ENCODE measurements around the gene CSF1R. TPM values are rescaled to one million over a fixed set of nuclear protein-coding genes. Genes with fewer than 3 reads are reported as not detected.

CSF1R gene
- total RNA-seq, 2 donors from 2014 or later, result not detected

DNA sequence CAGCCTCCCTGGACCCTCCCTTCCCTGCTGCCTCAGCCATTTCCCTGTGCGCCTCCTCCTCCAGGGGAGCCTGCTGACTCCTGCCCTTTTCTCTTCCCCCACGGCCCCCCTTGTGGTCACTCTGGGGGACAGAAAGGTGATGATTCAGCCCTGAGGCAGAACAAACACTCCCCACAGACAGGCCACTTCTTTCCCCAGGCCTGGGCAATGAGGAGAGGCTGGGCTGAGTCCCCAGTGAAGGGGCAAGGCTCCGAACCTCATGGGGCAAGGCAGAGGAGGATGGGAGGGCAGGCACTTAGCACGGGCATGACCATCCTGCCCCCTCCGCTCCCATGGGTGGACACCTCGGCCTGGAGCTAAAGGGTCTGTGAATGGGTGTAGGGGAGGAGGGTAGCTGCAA, 21.0 kb downstream of the CSF1R start:
- WGBS, 2 experiments (ENCODE audit: insufficient coverage in 1 of 2, insufficient read length in 1 of 2), result 82% methylated on average over 6 of the region's 6 CpGs; no CpG with 5 or more reads in 1 of the 2 experiments
- Histone ChIP-seq H3K4me1 (ENCODE audit: control insufficient read depth, insufficient read depth, low read length) (no peaks in the 10 kb centered on the region), H3K27me3 (ENCODE audit: control insufficient read depth, insufficient read depth, low read length, poor library complexity, severe bottlenecking) (no peaks in the 10 kb centered on the region), H3K4me3 (ENCODE audit: low read length) (no peak overlapping the region), H3K36me3 (ENCODE audit: control insufficient read depth, insufficient read depth, low read length) (no peaks in the 10 kb centered on the region), H3K9me3 (ENCODE audit: control insufficient read depth, low read length) (no peaks in the 10 kb centered on the region), H3K9ac (ENCODE audit: extremely low read depth, low read length, poor library complexity, severe bottlenecking) (no peak overlapping the region), H3K27ac (ENCODE audit: low read depth, low read length) (no peak overlapping the region)
- Mint-ChIP-seq H3K9me3 (no peaks in the 10 kb centered on the region), H3K27ac (no peak overlapping the region), H3K4me1 (no peaks in the 10 kb centered on the region), H3K4me3 (no peak overlapping the region), H3K27me3 (ENCODE audit: insufficient read depth) (peaks cover 8% of the 10 kb centered on the region), H3K36me3 (ENCODE audit: low read depth) (no peaks in the 10 kb centered on the region)
- peak; percentile 61 for DNase-seq
- TF ChIP-seq, protein P1, sequence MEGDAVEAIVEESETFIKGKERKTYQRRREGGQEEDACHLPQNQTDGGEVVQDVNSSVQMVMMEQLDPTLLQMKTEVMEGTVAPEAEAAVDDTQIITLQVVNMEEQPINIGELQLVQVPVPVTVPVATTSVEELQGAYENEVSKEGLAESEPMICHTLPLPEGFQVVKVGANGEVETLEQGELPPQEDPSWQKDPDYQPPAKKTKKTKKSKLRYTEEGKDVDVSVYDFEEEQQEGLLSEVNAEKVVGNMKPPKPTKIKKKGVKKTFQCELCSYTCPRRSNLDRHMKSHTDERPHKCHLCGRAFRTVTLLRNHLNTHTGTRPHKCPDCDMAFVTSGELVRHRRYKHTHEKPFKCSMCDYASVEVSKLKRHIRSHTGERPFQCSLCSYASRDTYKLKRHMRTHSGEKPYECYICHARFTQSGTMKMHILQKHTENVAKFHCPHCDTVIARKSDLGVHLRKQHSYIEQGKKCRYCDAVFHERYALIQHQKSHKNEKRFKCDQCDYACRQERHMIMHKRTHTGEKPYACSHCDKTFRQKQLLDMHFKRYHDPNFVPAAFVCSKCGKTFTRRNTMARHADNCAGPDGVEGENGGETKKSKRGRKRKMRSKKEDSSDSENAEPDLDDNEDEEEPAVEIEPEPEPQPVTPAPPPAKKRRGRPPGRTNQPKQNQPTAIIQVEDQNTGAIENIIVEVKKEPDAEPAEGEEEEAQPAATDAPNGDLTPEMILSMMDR (conservative IDR thresholded peaks at IDR 0.05), result peak; percentile 22

DNA sequence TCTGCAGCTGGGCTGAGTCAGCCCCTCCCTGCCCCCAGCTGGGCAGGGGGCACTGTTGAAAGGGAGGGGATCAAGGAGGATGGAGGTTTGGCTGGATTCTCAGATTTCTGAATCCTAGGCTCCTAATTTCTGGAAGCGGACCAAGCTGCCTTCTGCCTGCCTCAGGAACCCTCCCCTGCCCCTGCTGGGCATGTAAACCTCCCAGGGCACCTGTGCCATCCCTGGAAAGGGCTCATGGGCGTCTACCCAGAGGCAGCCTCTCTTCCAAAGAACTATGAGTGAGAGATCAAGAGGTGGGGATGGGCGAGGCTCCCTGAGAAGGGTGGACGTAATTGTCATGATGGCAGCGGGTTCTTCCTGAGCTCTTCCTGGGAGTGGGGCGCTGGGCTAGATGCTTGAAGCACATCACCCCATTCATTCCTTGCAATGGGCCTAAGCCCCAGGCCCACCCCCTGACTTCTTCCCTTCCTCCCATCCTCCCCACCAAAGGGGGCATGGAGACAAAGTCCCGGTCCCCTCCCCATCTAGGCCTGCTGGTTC, 21.6 kb downstream of the CSF1R start:
- Histone ChIP-seq H3K27me3 (ENCODE audit: control insufficient read depth, insufficient read depth, low read length, poor library complexity, severe bottlenecking) (no peaks in the 10 kb centered on the region), H3K4me1 (ENCODE audit: control insufficient read depth, insufficient read depth, low read length) (no peaks in the 10 kb centered on the region), H3K9me3 (ENCODE audit: control insufficient read depth, low read length) (no peaks in the 10 kb centered on the region), H3K27ac (ENCODE audit: low read depth, low read length) (no peak overlapping the region), H3K9ac (ENCODE audit: extremely low read depth, low read length, poor library complexity, severe bottlenecking) (no peak overlapping the region), H3K36me3 (ENCODE audit: control insufficient read depth, insufficient read depth, low read length) (no peaks in the 10 kb centered on the region), H3K4me3 (ENCODE audit: low read length) (no peak overlapping the region)
- TF ChIP-seq, protein P1 (conservative IDR thresholded peaks at IDR 0.05), result no peak
- Mint-ChIP-seq H3K4me3 (no peak overlapping the region), H3K27me3 (ENCODE audit: insufficient read depth) (peaks cover 11% of the 10 kb centered on the region), H3K36me3 (ENCODE audit: low read depth) (no peaks in the 10 kb centered on the region), H3K27ac (no peak overlapping the region), H3K9me3 (no peaks in the 10 kb centered on the region), H3K4me1 (no peaks in the 10 kb centered on the region)
- DNase-seq, result no peak
- 92% methylated on average over 3 to 7 of the region's 7 CpGs for WGBS, 2 experiments (ENCODE audit: insufficient coverage in 1 of 2, insufficient read length in 1 of 2)

DNA sequence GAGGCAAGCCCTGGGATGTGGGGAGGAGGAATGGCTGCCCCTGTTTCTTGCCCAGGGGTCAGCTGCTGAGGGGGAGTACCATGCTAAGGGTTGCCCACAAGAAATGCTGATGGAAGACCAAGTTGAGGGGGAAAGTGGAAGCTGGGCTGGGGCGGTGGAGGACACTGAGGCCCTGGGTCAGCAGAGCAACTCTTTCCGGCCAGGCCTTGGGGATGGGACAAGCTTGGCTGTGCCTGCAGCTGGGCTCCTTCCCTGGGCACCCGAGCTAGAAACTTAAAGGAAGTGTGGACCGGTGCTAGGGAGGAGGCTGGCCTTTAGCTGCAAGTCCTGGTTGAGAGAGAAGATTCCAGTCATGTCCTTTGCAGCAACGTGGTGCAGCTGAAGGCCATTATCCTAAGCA, 22.7 kb downstream of the CSF1R start:
- 93% methylated on average over 4 to 5 of the region's 5 CpGs for WGBS, 2 experiments (ENCODE audit: insufficient coverage in 1 of 2, insufficient read length in 1 of 2)
- no peak overlapping the region for H3K4me3 ChIP-seq (ENCODE audit: low read length)
- TF ChIP-seq, protein P1 (conservative IDR thresholded peaks at IDR 0.05), result no peak
- Mint-ChIP-seq H3K27me3 (ENCODE audit: insufficient read depth) (peaks cover 16% of the 10 kb centered on the region), H3K4me1 (no peaks in the 10 kb centered on the region), H3K9me3 (no peaks in the 10 kb centered on the region), H3K36me3 (ENCODE audit: low read depth) (no peaks in the 10 kb centered on the region), H3K27ac (no peak overlapping the region), H3K4me3 (no peak overlapping the region)
- H3K9me3 ChIP-seq (ENCODE audit: control insufficient read depth, low read length), result no peaks in the 10 kb centered on the region
- no peaks in the 10 kb centered on the region for H3K36me3 ChIP-seq (ENCODE audit: control insufficient read depth, insufficient read depth, low read length)
- DNase-seq, result no peak
- no peak overlapping the region for H3K9ac ChIP-seq (ENCODE audit: extremely low read depth, low read length, poor library complexity, severe bottlenecking)
- no peaks in the 10 kb centered on the region for H3K4me1 ChIP-seq (ENCODE audit: control insufficient read depth, insufficient read depth, low read length)
- no peak overlapping the region for H3K27ac ChIP-seq (ENCODE audit: low read depth, low read length)
- H3K27me3 ChIP-seq (ENCODE audit: control insufficient read depth, insufficient read depth, low read length, poor library complexity, severe bottlenecking), result no peaks in the 10 kb centered on the region

Measured in endodermal cell (in vitro differentiated cells).